ENCODE measurements around the gene TEX35.

GRCh38 chr1:178495158-178495557 is 17.8 kb upstream of the TEX35 start:
- TF ChIP-seq CTCF (IDR thresholded peaks at IDR 0.05) (no peak), POLR2AphosphoS5 (IDR thresholded peaks at IDR 0.05) (no peak), POLR2A (IDR thresholded peaks at IDR 0.05) (no peak)

Data from suprapubic skin (tissue), 4 donors.